Tibial artery (tissue), 4 donors: Measurements from ENCODE around the gene ORC6.

Source experiments
- DNase-seq, 2 donors: peaks; one replicate each; pipeline ENCODE4 v3.0.0-alpha.2; 2019
- H3K27ac ChIP-seq, 2 donors: fragments of 200-600 bp; sonication (generic) in 1 of 2; 1 replicate in 1 of 2; 2 replicates in 1 of 2; pipeline ENCODE4 v1.5.1; 2018 to 2019; ENCODE audit warnings: mild to moderate bottlenecking in 1 of 2
- H3K27me3 ChIP-seq, 2 donors: fragments of 200-600 bp; sonication (generic) in 1 of 2; one replicate each; pipeline versions ENCODE4 v1.5.1 to v1.6.0; 2016 to 2019
- H3K36me3 ChIP-seq, 3 donors: fragments of 200-600 bp; sonication (generic) in 2 of 3; one replicate each; pipeline ENCODE4 v1.5.1; 2016 to 2019; ENCODE audit warnings: mild to moderate bottlenecking in 2 of 3
- H3K4me1 ChIP-seq, 4 donors: fragments of 200-600 bp; sonication (generic) in 2 of 4; 1 replicate in 3 of 4; 2 replicates in 1 of 4; pipeline ENCODE4 v1.5.1; 2016 to 2019
- H3K4me3 ChIP-seq, 2 donors: fragments of 200-600 bp; sonication (generic) in 1 of 2; 1 replicate in 1 of 2; 2 replicates in 1 of 2; pipeline ENCODE4 v1.5.1; 2018 to 2019; ENCODE audit warnings: mild to moderate bottlenecking in 2 of 2
- H3K9me3 ChIP-seq, 3 donors: fragments of 200-600 bp; sonication (generic) in 1 of 3; one replicate each; pipeline ENCODE4 v1.5.1; 2016 to 2019
- intact Hi-C: fragments of 100-400 bp; cut with DNase I; formaldehyde crosslinking; loops from one replicate; pipeline ENCODE4 v1.15.0; 2023; ENCODE audit warnings: low total_unique reads
- TF ChIP-seq, protein P1 (sequence below), 2 experiments: fragments of 200-600 bp in 1 of 2; fragments of 450-650 bp in 1 of 2; IDR thresholded peaks; one replicate each; pipeline ENCODE4 v1.5.1; 2017 to 2019; ENCODE audit warnings: antibody characterized with exemption in 2 of 2, mild to moderate bottlenecking in 1 of 2, moderate library complexity in 1 of 2

The ORC6 gene, protein sequence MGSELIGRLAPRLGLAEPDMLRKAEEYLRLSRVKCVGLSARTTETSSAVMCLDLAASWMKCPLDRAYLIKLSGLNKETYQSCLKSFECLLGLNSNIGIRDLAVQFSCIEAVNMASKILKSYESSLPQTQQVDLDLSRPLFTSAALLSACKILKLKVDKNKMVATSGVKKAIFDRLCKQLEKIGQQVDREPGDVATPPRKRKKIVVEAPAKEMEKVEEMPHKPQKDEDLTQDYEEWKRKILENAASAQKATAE

GRCh38 chr16:46689365-46690280 lies at the start of gene ORC6:
Gene ORC6, plus strand, starts transcription at chr16:46689659. Its CDS starts 47 bp downstream, at chr16:46689706.
- H3K4me1 ChIP-seq, result peaks cover 9 to 31% (median 28%) of the 10 kb centered on the region in 4 donors
- H3K4me3 ChIP-seq, result peak within 1 kb of the TSS; percentile 75 to 78
- H3K9me3 ChIP-seq, result no peaks in the 10 kb centered on the region
- DNase-seq, result peak; percentile 98 to 99
- H3K36me3 ChIP-seq, result no peaks in the 10 kb centered on the region
- intact Hi-C loops, result loop anchor here (5.0 kb wide), 2 partner anchors 143 to 193 kb away; partner anchors contain the start of genes C16orf87 and GPT2
- peak within 1 kb of the TSS; percentile 89 to 92 for H3K27ac ChIP-seq
- TF ChIP-seq, protein P1, sequence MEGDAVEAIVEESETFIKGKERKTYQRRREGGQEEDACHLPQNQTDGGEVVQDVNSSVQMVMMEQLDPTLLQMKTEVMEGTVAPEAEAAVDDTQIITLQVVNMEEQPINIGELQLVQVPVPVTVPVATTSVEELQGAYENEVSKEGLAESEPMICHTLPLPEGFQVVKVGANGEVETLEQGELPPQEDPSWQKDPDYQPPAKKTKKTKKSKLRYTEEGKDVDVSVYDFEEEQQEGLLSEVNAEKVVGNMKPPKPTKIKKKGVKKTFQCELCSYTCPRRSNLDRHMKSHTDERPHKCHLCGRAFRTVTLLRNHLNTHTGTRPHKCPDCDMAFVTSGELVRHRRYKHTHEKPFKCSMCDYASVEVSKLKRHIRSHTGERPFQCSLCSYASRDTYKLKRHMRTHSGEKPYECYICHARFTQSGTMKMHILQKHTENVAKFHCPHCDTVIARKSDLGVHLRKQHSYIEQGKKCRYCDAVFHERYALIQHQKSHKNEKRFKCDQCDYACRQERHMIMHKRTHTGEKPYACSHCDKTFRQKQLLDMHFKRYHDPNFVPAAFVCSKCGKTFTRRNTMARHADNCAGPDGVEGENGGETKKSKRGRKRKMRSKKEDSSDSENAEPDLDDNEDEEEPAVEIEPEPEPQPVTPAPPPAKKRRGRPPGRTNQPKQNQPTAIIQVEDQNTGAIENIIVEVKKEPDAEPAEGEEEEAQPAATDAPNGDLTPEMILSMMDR (IDR thresholded peaks at IDR 0.05), result peak; percentile 5 to 27
- no peaks in the 10 kb centered on the region for H3K27me3 ChIP-seq

DNA sequence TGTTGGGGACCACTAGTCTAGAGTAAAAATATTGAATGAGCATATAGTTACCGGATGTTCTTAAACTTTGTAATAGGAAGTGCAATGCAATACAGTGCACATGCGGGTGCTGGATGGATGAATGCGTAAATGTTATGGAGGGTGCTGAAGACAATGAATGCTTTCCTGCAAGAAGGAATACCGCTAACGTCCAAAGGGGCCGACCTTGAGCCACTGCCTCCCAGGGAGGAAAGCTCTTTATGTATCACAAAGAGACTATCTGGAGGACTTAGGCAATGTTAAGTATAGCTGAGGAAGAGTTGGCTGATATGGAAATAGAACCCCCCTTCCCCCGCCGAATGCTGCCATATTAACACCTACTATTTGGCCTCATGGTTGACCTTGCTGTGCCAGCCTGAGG lies 40.8 kb upstream of the ORC6 start:
- Histone ChIP-seq H3K4me3 (no peak overlapping the region), H3K36me3 (no peaks in the 10 kb centered on the region), H3K27me3 (no peaks in the 10 kb centered on the region), H3K4me1 (no peaks in the 10 kb centered on the region), H3K9me3 (peaks cover 0 to 6% (median 0%) of the 10 kb centered on the region in 3 donors), H3K27ac (no peak overlapping the region)
- DNase-seq, result no peak
- TF ChIP-seq, protein P1 (IDR thresholded peaks at IDR 0.05), result no peak
- intact Hi-C loops, result no loop called here

- no peak overlapping the region for H3K27ac ChIP-seq
- DNase-seq, result peak; percentile 64 to 75
- H3K4me3 ChIP-seq, result peak overlapping the region in 1 of 2 donors; percentile 11
- no peaks in the 10 kb centered on the region for H3K27me3 ChIP-seq
- TF ChIP-seq, protein P1 (IDR thresholded peaks at IDR 0.05), result no peak
- no peaks in the 10 kb centered on the region for H3K4me1 ChIP-seq
- peaks cover 0 to 3% (median 0%) of the 10 kb centered on the region in 3 donors for H3K9me3 ChIP-seq
- intact Hi-C loops, result no loop called here
- no peaks in the 10 kb centered on the region for H3K36me3 ChIP-seq
Observed at GRCh38 chr16:46649588-46650253, 39.7 kb upstream of the ORC6 start.

- H3K36me3 ChIP-seq, result no peaks in the 10 kb centered on the region
- no peak overlapping the region for H3K4me3 ChIP-seq
- DNase-seq, result no peak
- no peak overlapping the region for H3K27ac ChIP-seq
- H3K4me1 ChIP-seq, result no peaks in the 10 kb centered on the region
- TF ChIP-seq, protein P1 (IDR thresholded peaks at IDR 0.05), result no peak
- intact Hi-C loops, result no loop called here
- H3K27me3 ChIP-seq, result no peaks in the 10 kb centered on the region
- H3K9me3 ChIP-seq, result no peaks in the 10 kb centered on the region
Observed at GRCh38 chr16:46650254-46650623, 39.2 kb upstream of the ORC6 start.

- Histone ChIP-seq H3K36me3 (no peaks in the 10 kb centered on the region), H3K27me3 (no peaks in the 10 kb centered on the region), H3K4me1 (no peaks in the 10 kb centered on the region), H3K27ac (no peak overlapping the region), H3K9me3 (no peaks in the 10 kb centered on the region), H3K4me3 (no peak overlapping the region)
- TF ChIP-seq, protein P1 (IDR thresholded peaks at IDR 0.05), result no peak
- intact Hi-C loops, result no loop called here
- no peak for DNase-seq
Observed at GRCh38 chr16:46651305-46651704, 38.2 kb upstream of the ORC6 start.
